ENCODE data around the gene ZFHX2. TPM values are rescaled to one million over a fixed set of nuclear protein-coding genes. Genes with fewer than 3 reads are reported as not detected.

ZFHX2 gene
- total RNA-seq, 2 experiments from 2014 or later = 1.8 to 2.7 TPM

GRCh38 chr14:23470947-23471346 lies 80.6 kb downstream of the ZFHX2 start:
- H3K9me3 Mint-ChIP-seq (ENCODE audit: low read depth) = no peaks in the 10 kb centered on the region
- H3K4me1 Mint-ChIP-seq = peaks cover 14% of the 10 kb centered on the region
- CTCF ChIA-PET = interaction anchor here (1.1 to 3.9 kb wide), 4 partner anchors 83 to 97 kb away, joined by 3 to 19 read pairs (median 3); no protein-coding TSS in a partner anchor
- DNase-seq (no peak), ATAC-seq (no peak)
- peaks cover 17% of the 10 kb centered on the region for H3K36me3 Mint-ChIP-seq
- no peak overlapping the region for H3K27ac Mint-ChIP-seq
- peak overlapping the region; percentile 57 for H3K4me3 Mint-ChIP-seq
- no peaks in the 10 kb centered on the region for H3K27me3 Mint-ChIP-seq

Other genes starting within 250 kb of the ZFHX2 start
- gene PPP1R3E, start 248.9 kb downstream of the ZFHX2 start, total RNA-seq = 10 to 100 TPM; 22.0 to 27.4 TPM
- gene BCL2L2, start 244.9 kb downstream of the ZFHX2 start, total RNA-seq = 1 to 10 TPM; 3.1 to 3.7 TPM
- 100 to 1,000 TPM; 225 to 269 TPM for gene PABPN1, start 230.3 kb downstream of the ZFHX2 start, total RNA-seq
- 1 to 10 TPM; 1.7 to 2.8 TPM for gene SLC22A17, start 198.9 kb downstream of the ZFHX2 start, total RNA-seq
- not detected for gene EFS, start 186.6 kb downstream of the ZFHX2 start, total RNA-seq
- not detected for gene IL25, start 179.0 kb downstream of the ZFHX2 start, total RNA-seq
- not detected for gene CMTM5, start 174.7 kb downstream of the ZFHX2 start, total RNA-seq
- gene MYH6, start 143.5 kb downstream of the ZFHX2 start, total RNA-seq = 1 to 10 TPM in 1 of 2 experiments, under 1 TPM in 1; 0.23 to 1.0 TPM
- under 1 TPM; 0.09 to 0.16 TPM for gene MYH7, start 116.1 kb downstream of the ZFHX2 start, total RNA-seq
- gene NGDN, start 82.1 kb downstream of the ZFHX2 start, total RNA-seq = 10 to 100 TPM; 42.7 to 53.0 TPM
- gene THTPA, start 4.5 kb upstream of the ZFHX2 start, total RNA-seq = 10 to 100 TPM; 13.5 to 15.6 TPM
- gene AP1G2, start 16.0 kb upstream of the ZFHX2 start, total RNA-seq = 100 to 1,000 TPM; 222 to 294 TPM
- under 1 TPM in 1 of 2 experiments, not detected in 1; 0.77 TPM for gene JPH4, start 27.0 kb upstream of the ZFHX2 start, total RNA-seq
- gene DHRS2, start 84.6 kb upstream of the ZFHX2 start, total RNA-seq = 1 to 10 TPM; 1.1 to 2.7 TPM